ENCODE data around the gene ARRDC3.
"Not testable (repeated sequence)": the region's sequence is repeated elsewhere in the genome, so short reads cannot be mapped to it uniquely, and the experiment has no call there.

DNA sequence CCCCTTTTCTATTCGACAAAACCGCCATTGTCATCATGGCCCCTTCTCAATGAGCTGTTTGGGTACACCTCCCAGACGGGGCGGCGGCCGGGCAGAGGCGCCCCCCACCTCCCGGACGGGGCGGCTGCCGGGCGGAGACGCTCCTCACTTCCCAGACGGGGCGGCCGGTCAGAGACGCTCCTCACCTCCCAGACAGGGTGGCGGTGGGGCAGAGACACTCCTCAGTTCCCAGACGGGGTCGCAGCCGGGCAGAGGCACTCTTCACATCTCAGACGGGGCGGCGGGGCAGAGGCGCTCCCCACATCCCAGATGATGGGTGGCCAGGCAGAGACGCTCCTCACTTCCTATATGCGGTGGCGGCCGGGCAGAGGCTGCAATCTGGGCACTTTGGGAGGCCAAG lies 40.2 kb downstream of the ARRDC3 start:
- TF ChIP-seq, protein P1, sequence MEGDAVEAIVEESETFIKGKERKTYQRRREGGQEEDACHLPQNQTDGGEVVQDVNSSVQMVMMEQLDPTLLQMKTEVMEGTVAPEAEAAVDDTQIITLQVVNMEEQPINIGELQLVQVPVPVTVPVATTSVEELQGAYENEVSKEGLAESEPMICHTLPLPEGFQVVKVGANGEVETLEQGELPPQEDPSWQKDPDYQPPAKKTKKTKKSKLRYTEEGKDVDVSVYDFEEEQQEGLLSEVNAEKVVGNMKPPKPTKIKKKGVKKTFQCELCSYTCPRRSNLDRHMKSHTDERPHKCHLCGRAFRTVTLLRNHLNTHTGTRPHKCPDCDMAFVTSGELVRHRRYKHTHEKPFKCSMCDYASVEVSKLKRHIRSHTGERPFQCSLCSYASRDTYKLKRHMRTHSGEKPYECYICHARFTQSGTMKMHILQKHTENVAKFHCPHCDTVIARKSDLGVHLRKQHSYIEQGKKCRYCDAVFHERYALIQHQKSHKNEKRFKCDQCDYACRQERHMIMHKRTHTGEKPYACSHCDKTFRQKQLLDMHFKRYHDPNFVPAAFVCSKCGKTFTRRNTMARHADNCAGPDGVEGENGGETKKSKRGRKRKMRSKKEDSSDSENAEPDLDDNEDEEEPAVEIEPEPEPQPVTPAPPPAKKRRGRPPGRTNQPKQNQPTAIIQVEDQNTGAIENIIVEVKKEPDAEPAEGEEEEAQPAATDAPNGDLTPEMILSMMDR (IDR thresholded peaks at IDR 0.05; ENCODE audit: low read length), result not testable (repeated sequence)
- not testable (repeated sequence) for TF ChIP-seq EZH2 (IDR thresholded peaks at IDR 0.05; ENCODE audit: borderline replicate concordance, low read length)
